GM12892 (cell line): ENCODE measurements around the gene GPR153.

Source experiments
- POLR2AphosphoS5 ChIP-seq: IDR thresholded peaks from 2 replicates; pipeline ENCODE4 v1.6.1; 2011; ENCODE audit warnings: low read depth, low read length, control low read depth
- TAF1 ChIP-seq: IDR thresholded peaks from 2 replicates; pipeline ENCODE4 v1.6.1; 2011; ENCODE audit warnings: low read depth, mild to moderate bottlenecking, control low read depth, low read length, borderline replicate concordance

GRCh38 chr1:6272868-6273267 lies 12.0 kb upstream of the GPR153 start:
- TF ChIP-seq POLR2AphosphoS5 (no peak), TAF1 (no peak)
